ENCODE results near the gene ATP6V1E1. TPM values are rescaled to one million over a fixed set of nuclear protein-coding genes. Genes with fewer than 3 reads are reported as not detected.

The ATP6V1E1 gene
- total RNA-seq, 4 donors from 2014 or later = 150 to 194 (median 168) TPM

DNA sequence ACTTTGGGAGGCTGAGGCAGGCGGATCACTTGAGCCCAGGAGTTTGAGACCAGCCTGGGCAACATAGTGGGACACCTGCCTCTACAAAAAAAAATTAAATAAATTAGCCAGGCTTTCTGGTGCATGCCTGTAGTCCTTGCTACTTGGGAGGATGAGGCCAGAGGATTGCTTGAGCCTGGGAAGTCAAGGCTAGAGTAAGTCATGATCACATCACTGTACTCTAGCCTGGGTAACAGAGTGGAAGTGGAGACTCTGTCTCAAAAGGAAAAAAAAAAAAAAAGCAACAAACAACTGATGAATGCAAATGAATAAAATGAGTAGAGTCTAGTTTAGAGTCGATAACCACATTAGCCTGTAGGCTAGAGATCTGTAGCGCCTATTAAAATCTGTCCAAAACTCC is 6.1 kb upstream of the ATP6V1E1 start:
- H3K4me3 ChIP-seq = no peak overlapping the region
- TF ChIP-seq EP300 (IDR thresholded peaks at IDR 0.05) = no peak
- TF ChIP-seq, protein P1, sequence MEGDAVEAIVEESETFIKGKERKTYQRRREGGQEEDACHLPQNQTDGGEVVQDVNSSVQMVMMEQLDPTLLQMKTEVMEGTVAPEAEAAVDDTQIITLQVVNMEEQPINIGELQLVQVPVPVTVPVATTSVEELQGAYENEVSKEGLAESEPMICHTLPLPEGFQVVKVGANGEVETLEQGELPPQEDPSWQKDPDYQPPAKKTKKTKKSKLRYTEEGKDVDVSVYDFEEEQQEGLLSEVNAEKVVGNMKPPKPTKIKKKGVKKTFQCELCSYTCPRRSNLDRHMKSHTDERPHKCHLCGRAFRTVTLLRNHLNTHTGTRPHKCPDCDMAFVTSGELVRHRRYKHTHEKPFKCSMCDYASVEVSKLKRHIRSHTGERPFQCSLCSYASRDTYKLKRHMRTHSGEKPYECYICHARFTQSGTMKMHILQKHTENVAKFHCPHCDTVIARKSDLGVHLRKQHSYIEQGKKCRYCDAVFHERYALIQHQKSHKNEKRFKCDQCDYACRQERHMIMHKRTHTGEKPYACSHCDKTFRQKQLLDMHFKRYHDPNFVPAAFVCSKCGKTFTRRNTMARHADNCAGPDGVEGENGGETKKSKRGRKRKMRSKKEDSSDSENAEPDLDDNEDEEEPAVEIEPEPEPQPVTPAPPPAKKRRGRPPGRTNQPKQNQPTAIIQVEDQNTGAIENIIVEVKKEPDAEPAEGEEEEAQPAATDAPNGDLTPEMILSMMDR (IDR thresholded peaks at IDR 0.05) = no peak
- TF ChIP-seq POLR2AphosphoS5 (IDR thresholded peaks at IDR 0.05) = no peak
- TF ChIP-seq POLR2A (IDR thresholded peaks at IDR 0.05; ENCODE audit: low read depth) = no peak
- no peaks in the 10 kb centered on the region for H3K36me3 ChIP-seq
- no peak for DNase-seq (ENCODE audit: extremely low spot score)
- H3K27ac ChIP-seq (replicated peaks in 1 of 4) = no peak overlapping the region
- H3K9me3 ChIP-seq = no peaks in the 10 kb centered on the region
- peaks cover 11 to 15% (median 14%) of the 10 kb centered on the region in 4 donors for H3K4me1 ChIP-seq
- 94% methylated on average over 3 of the region's 3 CpGs for WGBS
- intact Hi-C loops (cut with DNase I) = loop anchor here (5.0 to 10.0 kb wide), 2 partner anchors 73 to 460 kb away; no protein-coding TSS in a partner anchor
- H3K27me3 ChIP-seq = no peaks in the 10 kb centered on the region

DNA sequence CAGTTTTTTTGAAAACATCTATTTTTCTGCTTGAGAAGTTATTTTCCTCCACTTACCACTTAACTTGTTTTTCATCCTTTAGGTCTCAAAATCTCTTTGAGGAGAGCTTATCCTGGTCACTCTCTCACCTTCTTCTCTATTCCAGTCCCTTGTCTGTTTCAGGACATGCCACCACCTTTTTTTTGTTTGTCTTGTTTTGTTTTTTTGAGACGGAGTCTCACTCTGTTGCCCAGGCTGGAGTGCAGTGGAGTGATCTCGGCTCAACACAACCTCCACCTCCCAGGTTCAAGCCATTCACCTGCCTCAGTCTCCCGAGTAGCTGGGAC is 5.4 kb upstream of the ATP6V1E1 start:
- WGBS = 94% methylated on average over 3 of the region's 3 CpGs
- Histone ChIP-seq H3K27me3 (no peaks in the 10 kb centered on the region), H3K27ac (replicated peaks in 1 of 4) (peak overlapping the region in 2 of 4 donors; percentile 47 to 55), H3K9me3 (no peaks in the 10 kb centered on the region), H3K4me1 (peaks cover 12 to 15% (median 15%) of the 10 kb centered on the region in 4 donors), H3K36me3 (no peaks in the 10 kb centered on the region), H3K4me3 (no peak overlapping the region)
- TF ChIP-seq POLR2A (IDR thresholded peaks at IDR 0.05; ENCODE audit: low read depth) (no peak), EP300 (IDR thresholded peaks at IDR 0.05) (no peak), POLR2AphosphoS5 (IDR thresholded peaks at IDR 0.05) (no peak)
- DNase-seq (ENCODE audit: extremely low spot score) = no peak
- intact Hi-C loops (cut with DNase I) = loop anchor here (10.0 kb wide), 1 partner anchor 459 kb away; no protein-coding TSS in a partner anchor

DNA sequence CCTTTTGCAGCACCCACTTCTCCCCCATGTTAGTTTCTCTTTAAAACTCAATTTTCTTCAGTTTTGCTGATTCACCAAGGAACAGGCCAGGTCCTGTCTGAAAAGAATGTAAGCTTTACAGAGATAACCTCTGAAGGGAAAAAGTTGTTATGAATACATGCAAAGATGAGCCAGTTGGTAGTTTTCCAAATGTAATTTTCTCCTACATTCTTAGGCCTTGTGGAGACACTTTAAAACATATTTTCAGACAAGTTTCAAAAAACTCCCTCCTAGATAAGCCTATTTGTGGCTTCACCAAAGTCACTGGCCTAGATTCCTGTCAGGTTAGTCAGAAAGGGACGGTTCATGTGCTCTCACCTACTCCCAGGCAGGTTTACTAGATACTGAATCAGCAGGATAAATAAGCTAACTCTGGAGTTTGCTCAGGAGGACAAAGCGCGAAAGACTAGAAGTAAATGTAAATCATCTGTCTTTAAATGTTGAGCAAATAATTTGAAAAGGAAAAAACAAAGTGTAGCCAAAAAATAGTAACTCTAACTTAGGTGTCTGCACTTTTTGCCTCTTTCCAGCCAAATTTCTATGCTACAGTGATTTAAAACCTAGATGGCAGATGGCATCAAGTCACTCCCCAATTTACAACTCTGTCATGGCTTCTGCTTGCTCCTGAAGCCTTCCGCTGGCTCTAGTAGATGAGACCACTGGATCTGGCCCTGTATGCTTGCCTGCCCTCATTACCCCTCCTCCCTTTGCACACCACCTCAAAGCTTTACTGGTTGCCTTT is 4.9 kb upstream of the ATP6V1E1 start:
- Histone ChIP-seq H3K36me3 (no peaks in the 10 kb centered on the region), H3K9me3 (no peaks in the 10 kb centered on the region), H3K27me3 (no peaks in the 10 kb centered on the region), H3K4me3 (no peak overlapping the region), H3K4me1 (peaks cover 12 to 17% (median 15%) of the 10 kb centered on the region in 4 donors), H3K27ac (replicated peaks in 1 of 4) (peak overlapping the region in 2 of 4 donors; percentile 47 to 55)
- no peak for DNase-seq (ENCODE audit: extremely low spot score)
- intact Hi-C loops (cut with DNase I) = loop anchor here (10.0 kb wide), 1 partner anchor 459 kb away; no protein-coding TSS in a partner anchor
- TF ChIP-seq POLR2AphosphoS5 (IDR thresholded peaks at IDR 0.05) (no peak), EP300 (IDR thresholded peaks at IDR 0.05) (no peak), POLR2A (IDR thresholded peaks at IDR 0.05; ENCODE audit: low read depth) (no peak)
- TF ChIP-seq, protein P1 (IDR thresholded peaks at IDR 0.05) = no peak
- WGBS = 70% methylated on average over 4 of the region's 4 CpGs

DNA sequence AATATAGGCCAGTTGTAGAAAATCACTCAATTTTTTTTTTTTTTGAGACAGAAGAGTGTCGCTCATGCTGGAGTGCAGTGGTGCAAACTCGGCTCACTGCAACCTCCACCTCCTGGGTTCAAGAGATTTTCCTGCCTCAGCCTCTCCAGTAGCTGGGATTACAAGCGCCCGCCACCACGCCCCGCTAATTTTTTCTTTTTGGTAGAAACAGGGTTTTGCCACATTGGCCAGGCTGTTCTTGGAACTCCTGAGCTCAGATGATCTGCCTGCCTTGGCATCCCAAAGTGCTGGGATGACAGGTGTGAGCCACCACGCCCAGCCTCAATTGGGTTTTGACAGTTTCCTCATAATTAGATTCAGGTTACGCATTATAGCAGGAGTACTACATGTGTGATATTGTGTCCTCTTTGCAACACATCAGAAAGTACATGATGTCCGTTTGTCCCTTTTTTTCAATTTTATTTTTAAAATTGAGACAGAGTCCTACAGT is 2.6 kb upstream of the ATP6V1E1 start:
- no peak overlapping the region for H3K27ac ChIP-seq (replicated peaks in 1 of 4)
- no peak for TF ChIP-seq POLR2AphosphoS5 (IDR thresholded peaks at IDR 0.05)
- TF ChIP-seq, protein P1 (IDR thresholded peaks at IDR 0.05) = no peak
- TF ChIP-seq EP300 (IDR thresholded peaks at IDR 0.05) = no peak
- no peak for TF ChIP-seq POLR2A (IDR thresholded peaks at IDR 0.05; ENCODE audit: low read depth)
- H3K27me3 ChIP-seq = no peaks in the 10 kb centered on the region
- H3K4me1 ChIP-seq = peaks cover 18 to 28% (median 27%) of the 10 kb centered on the region in 4 donors
- no peak for DNase-seq (ENCODE audit: extremely low spot score)
- no peak overlapping the region for H3K4me3 ChIP-seq
- WGBS = 95% methylated on average over 9 of the region's 9 CpGs
- H3K36me3 ChIP-seq = peaks cover 0 to 5% (median 0%) of the 10 kb centered on the region in 4 donors
- peaks cover 0 to 3% (median 0%) of the 10 kb centered on the region in 4 donors for H3K9me3 ChIP-seq
- intact Hi-C loops (cut with DNase I) = loop anchor here (10.0 kb wide), 1 partner anchor 456 kb away; no protein-coding TSS in a partner anchor

DNA sequence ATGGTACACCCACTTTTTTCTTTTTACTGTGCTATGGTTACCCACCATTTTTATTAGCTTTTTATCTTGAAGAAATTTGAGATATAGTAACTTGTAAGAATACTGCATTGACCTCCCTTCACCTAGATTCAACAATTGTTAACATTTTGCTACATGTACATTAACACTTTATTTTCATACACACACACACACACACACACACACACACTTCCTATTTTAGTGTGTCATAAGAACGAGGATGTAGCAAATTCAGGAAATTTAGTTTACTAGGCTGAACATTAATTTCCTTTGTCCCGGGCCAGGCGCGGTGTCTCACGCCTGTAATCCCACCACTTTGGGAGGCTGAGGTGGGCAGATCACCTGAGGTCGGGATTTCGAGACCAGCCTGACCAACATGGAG is 1.1 kb upstream of the ATP6V1E1 start:
- Histone ChIP-seq H3K27ac (replicated peaks in 1 of 4) (peak overlapping the region; percentile 89 to 95 (median 90)), H3K27me3 (no peaks in the 10 kb centered on the region), H3K9me3 (peaks cover 0 to 3% (median 0%) of the 10 kb centered on the region in 4 donors), H3K36me3 (peaks cover 0 to 11% (median 4%) of the 10 kb centered on the region in 4 donors), H3K4me1 (peaks cover 18 to 40% (median 37%) of the 10 kb centered on the region in 4 donors), H3K4me3 (peak overlapping the region in 1 of 4 donors; percentile 75)
- TF ChIP-seq, protein P1 (IDR thresholded peaks at IDR 0.05) = no peak
- TF ChIP-seq EP300 (IDR thresholded peaks at IDR 0.05) (no peak), POLR2AphosphoS5 (IDR thresholded peaks at IDR 0.05) (no peak), POLR2A (IDR thresholded peaks at IDR 0.05; ENCODE audit: low read depth) (no peak)
- 63% methylated on average over 7 of the region's 7 CpGs for WGBS
- intact Hi-C loops (cut with DNase I) = loop anchor here (10.0 kb wide), 1 partner anchor 455 kb away; no protein-coding TSS in a partner anchor
- no peak for DNase-seq (ENCODE audit: extremely low spot score)

Measured in esophagus muscularis mucosa (tissue), 4 donors.